Amniotic epithelial cell (primary cell): ENCODE data around the gene MTCH2.
A peak's percentile ranks its signal among the peaks of the same experiment; 100 is the strongest.

Experiments used
- DNase-seq: peaks from one replicate; pipeline ENCODE4 v3.0.0-alpha.2; 2010; ENCODE audit warnings: low read depth

Gene MTCH2

GRCh38 chr11:47589977-47590861 is 52.1 kb downstream of the MTCH2 start:
- DNase-seq, result no peak

- DNase-seq, result no peak
Measured at GRCh38 chr11:47589584-47589976, 52.8 kb downstream of the MTCH2 start.

- no peak for DNase-seq
Measured at GRCh38 chr11:47589118-47589517, 53.2 kb downstream of the MTCH2 start.

GRCh38 chr11:47587723-47588326 is 54.5 kb downstream of the MTCH2 start:
- no peak for DNase-seq

- DNase-seq, result no peak
Measured at GRCh38 chr11:47587039-47587716, 55.2 kb downstream of the MTCH2 start.

- DNase-seq, result no peak
Measured at GRCh38 chr11:47586098-47586855, 56.1 kb downstream of the MTCH2 start, which contains the start of gene FAM180B. TSS of gene FAM180B (plus strand) at chr11:47586678. CDS start at chr11:47586769, 91 bp downstream.

GRCh38 chr11:47583844-47584243 is 58.5 kb downstream of the MTCH2 start:
- no peak for DNase-seq

- DNase-seq, result peak; percentile 83
Measured at GRCh38 chr11:47578524-47579494, 63.5 kb downstream of the MTCH2 start, which contains the start of the genes KBTBD4 and NDUFS3. TSS of gene KBTBD4 (minus strand) at chr11:47578970. CDS start at chr11:47578951, 19 bp downstream. TSS of gene NDUFS3 (plus strand) at chr11:47579074. CDS start at chr11:47579092, 18 bp downstream.

- no peak for DNase-seq
Measured at GRCh38 chr11:47577460-47578041, 64.8 kb downstream of the MTCH2 start.

GRCh38 chr11:47573321-47573720 is 69.0 kb downstream of the MTCH2 start:
- no peak for DNase-seq

GRCh38 chr11:47572715-47573255 is 69.6 kb downstream of the MTCH2 start:
- DNase-seq, result no peak

- DNase-seq, result no peak
Measured at GRCh38 chr11:47571895-47572294, 70.5 kb downstream of the MTCH2 start.

- no peak for DNase-seq
Measured at GRCh38 chr11:47571357-47571729, 71.0 kb downstream of the MTCH2 start.

GRCh38 chr11:47570651-47571356 is 71.6 kb downstream of the MTCH2 start:
- DNase-seq, result no peak

- DNase-seq, result no peak
Measured at GRCh38 chr11:47569646-47570045, 72.7 kb downstream of the MTCH2 start.
